ENCODE data around the gene C16orf90. TPM values are rescaled to one million over a fixed set of nuclear protein-coding genes. Genes with fewer than 3 reads are reported as not detected.
"Not testable (repeated sequence)": the region's sequence is repeated elsewhere in the genome, so short reads cannot be mapped to it uniquely, and the experiment has no call there.

C16orf90 gene
- total RNA-seq, 2 donors from 2014 or later = not detected

- ATAC-seq; H3K27me3 Mint-ChIP-seq; H3K4me3 Mint-ChIP-seq; H3K27ac Mint-ChIP-seq; H3K9me3 Mint-ChIP-seq; DNase-seq (ENCODE audit: low spot score); H3K36me3 Mint-ChIP-seq: not testable (repeated sequence)
- H3K4me1 Mint-ChIP-seq (ENCODE audit: low read depth in 2 of 2) = peaks cover 12 to 45% of the 10 kb centered on the region in 2 donors
Observed at GRCh38 chr16:3473596-3473943, 21.7 kb downstream of the C16orf90 start.

GRCh38 chr16:3472878-3473595 is 22.3 kb downstream of the C16orf90 start:
- peak overlapping the region; percentile 32 to 48 for H3K27ac Mint-ChIP-seq
- DNase-seq (ENCODE audit: low spot score) (no peak), ATAC-seq (peak in 1 of 2 donors; percentile 47)
- peaks cover 8% of the 10 kb centered on the region for H3K36me3 Mint-ChIP-seq
- peak overlapping the region; percentile 31 for H3K4me3 Mint-ChIP-seq
- H3K27me3 Mint-ChIP-seq = no peaks in the 10 kb centered on the region
- peaks cover 17 to 46% of the 10 kb centered on the region in 2 donors for H3K4me1 Mint-ChIP-seq (ENCODE audit: low read depth in 2 of 2)
- H3K9me3 Mint-ChIP-seq = no peaks in the 10 kb centered on the region

GRCh38 chr16:3471518-3472176 is 23.6 kb downstream of the C16orf90 start:
- ATAC-seq (no peak), DNase-seq (ENCODE audit: low spot score) (no peak)
- no peaks in the 10 kb centered on the region for H3K27me3 Mint-ChIP-seq
- H3K4me3 Mint-ChIP-seq = no peak overlapping the region
- H3K36me3 Mint-ChIP-seq = peaks cover 8% of the 10 kb centered on the region
- H3K27ac Mint-ChIP-seq = peak overlapping the region in 1 of 2 donors; percentile 69
- H3K9me3 Mint-ChIP-seq = no peaks in the 10 kb centered on the region
- H3K4me1 Mint-ChIP-seq (ENCODE audit: low read depth in 2 of 2) = peaks cover 31 to 60% of the 10 kb centered on the region in 2 donors

- Mint-ChIP-seq H3K4me1 (ENCODE audit: low read depth in 2 of 2) (peaks cover 35 to 64% of the 10 kb centered on the region in 2 donors), H3K36me3 (peaks cover 8% of the 10 kb centered on the region), H3K4me3 (no peak overlapping the region), H3K27me3 (no peaks in the 10 kb centered on the region), H3K27ac (peak overlapping the region in 1 of 2 donors; percentile 69), H3K9me3 (no peaks in the 10 kb centered on the region)
- no peak for ATAC-seq
- DNase-seq (ENCODE audit: low spot score) = no peak
Observed at GRCh38 chr16:3470723-3471122, 24.6 kb downstream of the C16orf90 start.

- Mint-ChIP-seq H3K27me3 (no peaks in the 10 kb centered on the region), H3K9me3 (no peaks in the 10 kb centered on the region), H3K36me3 (peaks cover 8% of the 10 kb centered on the region), H3K4me1 (ENCODE audit: low read depth in 2 of 2) (peaks cover 35 to 61% of the 10 kb centered on the region in 2 donors), H3K4me3 (no peak overlapping the region), H3K27ac (no peak overlapping the region)
- ATAC-seq = no peak
- DNase-seq (ENCODE audit: low spot score) = no peak
Observed at GRCh38 chr16:3469736-3470135, 25.6 kb downstream of the C16orf90 start.

- Mint-ChIP-seq H3K36me3 (peaks cover 8% of the 10 kb centered on the region), H3K9me3 (no peaks in the 10 kb centered on the region), H3K27me3 (no peaks in the 10 kb centered on the region), H3K4me1 (ENCODE audit: low read depth in 2 of 2) (peaks cover 41 to 67% of the 10 kb centered on the region in 2 donors), H3K4me3 (no peak overlapping the region), H3K27ac (peak overlapping the region in 1 of 2 donors; percentile 60)
- DNase-seq (ENCODE audit: low spot score) (no peak), ATAC-seq (no peak)
Observed at GRCh38 chr16:3468501-3468900, 26.8 kb downstream of the C16orf90 start.

GRCh38 chr16:3467921-3468320 is 27.4 kb downstream of the C16orf90 start:
- Mint-ChIP-seq H3K4me1 (ENCODE audit: low read depth in 2 of 2) (peaks cover 35 to 61% of the 10 kb centered on the region in 2 donors), H3K27me3 (no peaks in the 10 kb centered on the region), H3K9me3 (no peaks in the 10 kb centered on the region), H3K4me3 (no peak overlapping the region), H3K36me3 (peaks cover 5% of the 10 kb centered on the region), H3K27ac (peak overlapping the region in 1 of 2 donors; percentile 60)
- no peak for DNase-seq (ENCODE audit: low spot score)
- peak in 1 of 2 donors; percentile 6 for ATAC-seq

- Mint-ChIP-seq H3K27ac (peak overlapping the region in 1 of 2 donors; percentile 71), H3K27me3 (no peaks in the 10 kb centered on the region)
Observed at GRCh38 chr16:3467182-3467581, 28.1 kb downstream of the C16orf90 start.

GRCh38 chr16:3465911-3466584 is 29.2 kb downstream of the C16orf90 start:
- Mint-ChIP-seq H3K4me1 (ENCODE audit: low read depth in 2 of 2) (peaks cover 42 to 59% of the 10 kb centered on the region in 2 donors), H3K36me3 (no peaks in the 10 kb centered on the region), H3K27me3 (no peaks in the 10 kb centered on the region), H3K4me3 (no peak overlapping the region), H3K27ac (peak overlapping the region; percentile 39 to 71), H3K9me3 (no peaks in the 10 kb centered on the region)
- ATAC-seq (no peak), DNase-seq (ENCODE audit: low spot score) (no peak)

More at GRCh38 chr16:3467182-3467581, 28.1 kb downstream of the C16orf90 start:
- peaks cover 34 to 58% of the 10 kb centered on the region in 2 donors for H3K4me1 Mint-ChIP-seq (ENCODE audit: low read depth in 2 of 2)
- H3K4me3 Mint-ChIP-seq = no peak overlapping the region
- ATAC-seq (no peak), DNase-seq (ENCODE audit: low spot score) (no peak)
- H3K9me3 Mint-ChIP-seq = no peaks in the 10 kb centered on the region
- no peaks in the 10 kb centered on the region for H3K36me3 Mint-ChIP-seq

- DNase-seq (ENCODE audit: low spot score) = no peak
- Mint-ChIP-seq H3K9me3 (no peaks in the 10 kb centered on the region), H3K4me1 (ENCODE audit: low read depth in 2 of 2) (peaks cover 50 to 62% of the 10 kb centered on the region in 2 donors), H3K4me3 (no peak overlapping the region), H3K27me3 (no peaks in the 10 kb centered on the region), H3K27ac (no peak overlapping the region), H3K36me3 (no peaks in the 10 kb centered on the region)
- ATAC-seq = no peak
Observed at GRCh38 chr16:3465301-3465700, 30.0 kb downstream of the C16orf90 start.

- ATAC-seq = no peak
- H3K4me1 Mint-ChIP-seq (ENCODE audit: low read depth in 2 of 2) = peaks cover 51 to 55% of the 10 kb centered on the region in 2 donors
- no peaks in the 10 kb centered on the region for H3K27me3 Mint-ChIP-seq
Observed at GRCh38 chr16:3461151-3461550, 34.1 kb downstream of the C16orf90 start.

GRCh38 chr16:3460585-3460984 is 34.7 kb downstream of the C16orf90 start:
- no peaks in the 10 kb centered on the region for H3K9me3 Mint-ChIP-seq
- peak overlapping the region; percentile 87 for H3K4me3 Mint-ChIP-seq
- ATAC-seq = no peak
- H3K36me3 Mint-ChIP-seq = no peaks in the 10 kb centered on the region
- no peaks in the 10 kb centered on the region for H3K27me3 Mint-ChIP-seq
- H3K4me1 Mint-ChIP-seq (ENCODE audit: low read depth in 2 of 2) = peaks cover 54 to 55% of the 10 kb centered on the region in 2 donors
- peak overlapping the region; percentile 53 to 88 for H3K27ac Mint-ChIP-seq
- no peak for DNase-seq (ENCODE audit: low spot score)

More at GRCh38 chr16:3461151-3461550, 34.1 kb downstream of the C16orf90 start:
- Mint-ChIP-seq H3K36me3 (no peaks in the 10 kb centered on the region), H3K4me3 (peak overlapping the region; percentile 87), H3K9me3 (no peaks in the 10 kb centered on the region), H3K27ac (peak overlapping the region; percentile 53 to 88)
- peak; percentile 68 for DNase-seq (ENCODE audit: low spot score)

GRCh38 chr16:3460121-3460520 is 35.2 kb downstream of the C16orf90 start:
- ATAC-seq (no peak), DNase-seq (ENCODE audit: low spot score) (no peak)
- no peaks in the 10 kb centered on the region for H3K9me3 Mint-ChIP-seq
- peak overlapping the region; percentile 87 for H3K4me3 Mint-ChIP-seq
- H3K27me3 Mint-ChIP-seq = no peaks in the 10 kb centered on the region
- peak overlapping the region; percentile 91 to 93 for H3K27ac Mint-ChIP-seq
- peaks cover 50 to 54% of the 10 kb centered on the region in 2 donors for H3K4me1 Mint-ChIP-seq (ENCODE audit: low read depth in 2 of 2)
- H3K36me3 Mint-ChIP-seq = no peaks in the 10 kb centered on the region

All from natural killer cell treated with Interleukin-12 subunit alpha and Interleukin-12 subunit beta and Interleukin-15 and Interleukin-18, amount 100 ng/mL, for 72 hours (primary cell).